GM21390 (cell line): Measurements from ENCODE around the gene KDM8.

Experiments used
- ATAC-seq: cut with Tn5 transposase; IDR thresholded peaks from one replicate; pipeline ENCODE4 v1.9.1; 2021; ENCODE audit not compliant: unreplicated experiment

The KDM8 gene

GRCh38 chr16:27203507-27204311 is at the start of gene KDM8:
KDM8 (plus strand) TSS chr16:27203526; CDS start chr16:27210124, 6,598 bp downstream.
- ATAC-seq: peak; percentile 67

GRCh38 chr16:27154705-27155521 is 48.4 kb upstream of the KDM8 start:
- no peak for ATAC-seq

GRCh38 chr16:27156579-27156978 is 46.7 kb upstream of the KDM8 start:
- no peak for ATAC-seq

GRCh38 chr16:27161398-27161797 is 41.9 kb upstream of the KDM8 start:
- no peak for ATAC-seq

GRCh38 chr16:27164352-27164751 is 39.0 kb upstream of the KDM8 start:
- ATAC-seq: no peak

- no peak for ATAC-seq
Observed at GRCh38 chr16:27165576-27165975, 37.8 kb upstream of the KDM8 start.

GRCh38 chr16:27168790-27169189 is 34.5 kb upstream of the KDM8 start:
- ATAC-seq: no peak

GRCh38 chr16:27169511-27170071 is 33.7 kb upstream of the KDM8 start:
- no peak for ATAC-seq

GRCh38 chr16:27171584-27171983 is 31.7 kb upstream of the KDM8 start:
- no peak for ATAC-seq

GRCh38 chr16:27174007-27174406 is 29.3 kb upstream of the KDM8 start:
- no peak for ATAC-seq

- ATAC-seq: no peak
Observed at GRCh38 chr16:27174798-27175197, 28.5 kb upstream of the KDM8 start.

- ATAC-seq: no peak
Observed at GRCh38 chr16:27175888-27176287, 27.4 kb upstream of the KDM8 start.

- ATAC-seq: no peak
Observed at GRCh38 chr16:27177031-27177774, 26.1 kb upstream of the KDM8 start.

GRCh38 chr16:27179500-27180072 is 23.7 kb upstream of the KDM8 start:
- peak; percentile 81 for ATAC-seq

GRCh38 chr16:27181019-27181790 is 22.1 kb upstream of the KDM8 start:
- ATAC-seq: no peak

GRCh38 chr16:27182906-27183405 is 20.4 kb upstream of the KDM8 start:
- no peak for ATAC-seq

- no peak for ATAC-seq
Observed at GRCh38 chr16:27185776-27186130, 17.6 kb upstream of the KDM8 start.

GRCh38 chr16:27188633-27189032 is 14.7 kb upstream of the KDM8 start:
- no peak for ATAC-seq

GRCh38 chr16:27189335-27189972 is 13.9 kb upstream of the KDM8 start:
- ATAC-seq: no peak
